ENCODE results near the gene SLC16A12. TPM values are rescaled to one million over a fixed set of nuclear protein-coding genes. Genes with fewer than 3 reads are reported as not detected.

Gene SLC16A12
- total RNA-seq, 6 donors from 2014 or later, result 1.3 to 4.4 (median 3.5) TPM

DNA sequence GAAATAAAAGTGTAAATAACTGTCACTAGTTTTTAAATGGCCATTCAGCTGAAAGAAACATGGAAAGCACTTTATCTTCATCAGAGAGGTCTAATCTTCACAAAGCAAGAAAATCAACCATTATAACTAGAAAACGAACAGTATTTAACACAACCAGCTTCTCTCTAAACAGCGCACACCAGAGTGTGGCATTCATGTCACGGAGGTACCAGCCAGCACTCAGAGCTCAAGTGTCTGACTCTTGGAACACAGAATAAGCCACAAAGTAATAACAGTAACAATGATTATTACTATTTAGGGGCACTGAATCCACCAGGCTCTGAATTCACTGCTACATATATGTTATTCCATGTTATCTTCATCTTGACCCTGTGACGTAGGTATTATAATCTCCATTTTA lies 60.9 kb downstream of the SLC16A12 start:
- Histone ChIP-seq H3K27ac (peak overlapping the region; percentile 55 to 79 (median 67)), H3K27me3 (no peaks in the 10 kb centered on the region), H3K4me3 (no peak overlapping the region), H3K4me1 (peaks cover 21 to 37% (median 28%) of the 10 kb centered on the region in 4 donors), H3K9me3 (no peaks in the 10 kb centered on the region), H3K36me3 (no peaks in the 10 kb centered on the region)
- DNase-seq (peak in 1 of 2 donors; percentile 40), ATAC-seq (ENCODE audit: low FRiP score in 2 of 2) (no peak)
- TF ChIP-seq POLR2AphosphoS5 (IDR thresholded peaks at IDR 0.05) (no peak), EP300 (IDR thresholded peaks at IDR 0.05) (no peak), POLR2A (IDR thresholded peaks at IDR 0.05) (no peak)
- TF ChIP-seq, protein P1, sequence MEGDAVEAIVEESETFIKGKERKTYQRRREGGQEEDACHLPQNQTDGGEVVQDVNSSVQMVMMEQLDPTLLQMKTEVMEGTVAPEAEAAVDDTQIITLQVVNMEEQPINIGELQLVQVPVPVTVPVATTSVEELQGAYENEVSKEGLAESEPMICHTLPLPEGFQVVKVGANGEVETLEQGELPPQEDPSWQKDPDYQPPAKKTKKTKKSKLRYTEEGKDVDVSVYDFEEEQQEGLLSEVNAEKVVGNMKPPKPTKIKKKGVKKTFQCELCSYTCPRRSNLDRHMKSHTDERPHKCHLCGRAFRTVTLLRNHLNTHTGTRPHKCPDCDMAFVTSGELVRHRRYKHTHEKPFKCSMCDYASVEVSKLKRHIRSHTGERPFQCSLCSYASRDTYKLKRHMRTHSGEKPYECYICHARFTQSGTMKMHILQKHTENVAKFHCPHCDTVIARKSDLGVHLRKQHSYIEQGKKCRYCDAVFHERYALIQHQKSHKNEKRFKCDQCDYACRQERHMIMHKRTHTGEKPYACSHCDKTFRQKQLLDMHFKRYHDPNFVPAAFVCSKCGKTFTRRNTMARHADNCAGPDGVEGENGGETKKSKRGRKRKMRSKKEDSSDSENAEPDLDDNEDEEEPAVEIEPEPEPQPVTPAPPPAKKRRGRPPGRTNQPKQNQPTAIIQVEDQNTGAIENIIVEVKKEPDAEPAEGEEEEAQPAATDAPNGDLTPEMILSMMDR (IDR thresholded peaks at IDR 0.05), result no peak
- 70 to 71% methylated on average over 4 of the region's 4 CpGs for WGBS, 2 donors

DNA sequence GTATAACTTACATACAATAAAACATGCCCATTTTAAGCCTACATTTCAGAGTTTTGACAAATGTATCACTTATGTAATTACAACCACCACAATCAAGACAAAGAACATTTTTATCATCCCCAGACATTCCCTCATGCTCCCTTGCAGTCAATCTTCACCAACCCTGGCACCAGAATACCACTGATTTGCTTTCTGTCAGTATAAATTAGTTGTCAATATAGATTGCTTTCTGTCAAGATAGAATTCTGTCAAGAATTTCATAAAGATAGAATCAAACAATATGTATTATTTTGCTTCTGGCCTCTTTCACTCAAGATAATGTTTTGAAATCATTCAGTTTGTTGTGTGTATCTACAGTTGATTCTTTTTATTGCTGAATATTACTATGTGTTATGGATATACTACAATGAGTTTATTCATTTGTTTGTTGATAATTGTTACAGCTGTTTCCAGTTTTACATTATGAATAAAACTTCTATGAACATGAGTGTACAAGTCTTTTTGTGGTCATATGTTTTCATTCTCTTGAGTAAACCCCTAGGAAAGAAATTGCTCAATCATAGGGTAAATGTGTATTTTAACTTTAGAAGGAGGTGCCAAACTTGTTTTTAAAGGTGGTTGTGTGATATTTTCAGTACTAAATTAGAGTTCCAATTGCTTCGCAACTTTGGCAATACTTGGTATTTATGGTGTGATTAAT lies 64.1 kb downstream of the SLC16A12 start:
- no peaks in the 10 kb centered on the region for H3K9me3 ChIP-seq
- no peak overlapping the region for H3K4me3 ChIP-seq
- H3K27me3 ChIP-seq, result no peaks in the 10 kb centered on the region
- WGBS, 2 donors, result 63 to 77% methylated on average over 1 of the region's 1 CpG
- DNase-seq, result no peak
- peaks cover 24 to 35% (median 27%) of the 10 kb centered on the region in 4 donors for H3K4me1 ChIP-seq
- no peak for ATAC-seq (ENCODE audit: low FRiP score in 2 of 2)
- TF ChIP-seq POLR2A (IDR thresholded peaks at IDR 0.05) (no peak), POLR2AphosphoS5 (IDR thresholded peaks at IDR 0.05) (no peak), EP300 (IDR thresholded peaks at IDR 0.05) (no peak)
- TF ChIP-seq, protein P1 (IDR thresholded peaks at IDR 0.05), result no peak
- no peaks in the 10 kb centered on the region for H3K36me3 ChIP-seq
- H3K27ac ChIP-seq, result no peak overlapping the region

DNA sequence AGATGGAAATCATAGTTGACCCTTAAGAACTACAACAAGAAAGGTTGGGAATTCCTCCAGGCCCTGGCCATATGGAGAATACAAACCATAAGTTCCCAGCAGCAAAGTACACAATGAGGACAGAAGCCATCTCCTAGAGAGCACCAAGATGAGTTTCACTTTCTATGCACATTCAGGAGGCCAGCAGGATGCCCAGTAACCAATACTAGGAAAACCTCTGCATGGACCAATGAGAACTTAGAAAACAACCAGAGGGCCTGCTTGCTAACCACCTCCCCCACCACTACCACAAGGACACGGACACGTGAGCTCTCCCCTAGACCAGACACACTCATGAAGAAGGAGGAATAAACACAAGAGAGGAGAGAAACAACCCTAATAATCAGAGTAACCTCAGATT lies 64.8 kb downstream of the SLC16A12 start:
- H3K4me1 ChIP-seq, result peaks cover 18 to 34% (median 22%) of the 10 kb centered on the region in 4 donors
- no peak overlapping the region for H3K27ac ChIP-seq
- DNase-seq (no peak), ATAC-seq (ENCODE audit: low FRiP score in 2 of 2) (no peak)
- TF ChIP-seq POLR2A (IDR thresholded peaks at IDR 0.05) (no peak), EP300 (IDR thresholded peaks at IDR 0.05) (no peak), POLR2AphosphoS5 (IDR thresholded peaks at IDR 0.05) (no peak)
- TF ChIP-seq, protein P1 (IDR thresholded peaks at IDR 0.05), result no peak
- H3K9me3 ChIP-seq, result no peaks in the 10 kb centered on the region
- no peak overlapping the region for H3K4me3 ChIP-seq
- no peaks in the 10 kb centered on the region for H3K36me3 ChIP-seq
- WGBS, 2 donors, result 79 to 89% methylated on average over 2 of the region's 2 CpGs
- no peaks in the 10 kb centered on the region for H3K27me3 ChIP-seq

GRCh38 chr10:89469517-89469916 lies 65.9 kb downstream of the SLC16A12 start:
- no peak overlapping the region for H3K27ac ChIP-seq
- TF ChIP-seq POLR2AphosphoS5 (IDR thresholded peaks at IDR 0.05) (no peak), POLR2A (IDR thresholded peaks at IDR 0.05) (no peak), EP300 (IDR thresholded peaks at IDR 0.05) (no peak)
- TF ChIP-seq, protein P1 (IDR thresholded peaks at IDR 0.05), result no peak

More at GRCh38 chr10:89469517-89469916, 65.9 kb downstream of the SLC16A12 start:
- Histone ChIP-seq H3K9me3 (no peaks in the 10 kb centered on the region), H3K4me1 (peaks cover 9 to 27% (median 20%) of the 10 kb centered on the region in 4 donors), H3K36me3 (no peaks in the 10 kb centered on the region), H3K4me3 (no peak overlapping the region), H3K27me3 (no peaks in the 10 kb centered on the region)
- no peak for DNase-seq
- no peak for ATAC-seq (ENCODE audit: low FRiP score in 2 of 2)
